HepG2 (cell line): ENCODE data around the gene CEP104. TPM values are rescaled to one million over a fixed set of nuclear protein-coding genes. Genes with fewer than 3 reads are reported as not detected.
A peak's percentile ranks its signal among the peaks of the same experiment; 100 is the strongest.

Experiments used
- CCAR2 ChIP-seq: fragments of 200-400 bp; formaldehyde crosslinking; optimal IDR thresholded peaks from 2 replicates; pipeline ENCODE3; 2018; ENCODE audit warnings: low read depth, mild to moderate bottlenecking, low read length, moderate library complexity
- CHCHD3 ChIP-seq: sonication (generic); formaldehyde crosslinking; IDR thresholded peaks from 2 replicates; pipeline ENCODE4 v1.8.0; 2022; ENCODE audit warnings: mild to moderate bottlenecking, missing genetic modification reagents, moderate library complexity
- E2F1 ChIP-seq: sonication (generic); formaldehyde crosslinking; IDR thresholded peaks from 2 replicates; pipeline ENCODE4 v1.5.0; 2020; ENCODE audit warnings: missing genetic modification reagents
- HOXA9 ChIP-seq: sonication (generic); formaldehyde crosslinking; IDR thresholded peaks from 2 replicates; pipeline ENCODE4 v1.8.1; 2022; ENCODE audit warnings: missing genetic modification reagents, mild to moderate bottlenecking, moderate library complexity, borderline replicate concordance
- MTA3 ChIP-seq: sonication (generic); formaldehyde crosslinking; IDR thresholded peaks from 2 replicates; pipeline ENCODE4 v1.4.0; 2020; ENCODE audit warnings: missing genetic modification reagents
- NFAT5 ChIP-seq: sonication (generic); formaldehyde crosslinking; IDR thresholded peaks from 2 replicates; pipeline ENCODE4 v1.4.0; 2020; ENCODE audit warnings: missing genetic modification reagents
- TOE1 ChIP-seq: sonication (generic); formaldehyde crosslinking; IDR thresholded peaks from 2 replicates; pipeline ENCODE4 v1.4.0; 2020; ENCODE audit warnings: mild to moderate bottlenecking, missing genetic modification reagents
- ZFP36 ChIP-seq: fragments of 150-350 bp; IDR thresholded peaks from 2 replicates; pipeline ENCODE4 v1.6.1; 2018; ENCODE audit warnings: borderline replicate concordance, low read length, low read depth; ENCODE audit not compliant: partially characterized antibody
- ZMYM4 ChIP-seq: sonication (generic); formaldehyde crosslinking; IDR thresholded peaks from 2 replicates; pipeline ENCODE4 v1.8.1; 2023; ENCODE audit warnings: mild to moderate bottlenecking, missing genetic modification reagents
- ZNF556 ChIP-seq: sonication (generic); formaldehyde crosslinking; IDR thresholded peaks from 2 replicates; pipeline ENCODE4 v1.4.0; 2020; ENCODE audit warnings: mild to moderate bottlenecking, missing genetic modification reagents, borderline replicate concordance
- ZNF564 ChIP-seq: sonication (generic); formaldehyde crosslinking; IDR thresholded peaks from 2 replicates; pipeline ENCODE4 v1.8.1; 2023; ENCODE audit warnings: mild to moderate bottlenecking, missing genetic modification reagents
- polyA plus RNA-seq, 8 experiments: library from polyadenylated mRNA; depleted of rRNA in 3 of 8; stranded (reverse) in 7 of 8; unstranded in 1 of 8; fragments of >200 nt; fragmentation: Illumina TruSeq in 4 of 8; extraction: Trizol in 4 of 8; gene quantifications; 2 replicates each; pipeline versions ENCODE4 v1.2.1 to v1.2.3, GENCODE V29; 2011 to 2016; ENCODE audit warnings: low read depth in 4 of 8, missing spikeins in 1 of 8, mixed read lengths in 1 of 8; ENCODE audit not compliant: insufficient read depth in 1 of 8
- total RNA-seq, 5 experiments: library from RNA; depleted of rRNA; stranded (reverse); fragments of >200 nt; fragmentation: Illumina TruSeq; extraction: Trizol; gene quantifications; 2 replicates each; pipeline ENCODE4 v1.2.3, GENCODE V29; 2016; ENCODE audit warnings: low read depth in 1 of 5
- TF ChIP-seq, protein P1 (sequence below): sonication (generic); formaldehyde crosslinking; IDR thresholded peaks from 2 replicates; pipeline ENCODE4 v1.4.0; 2020; ENCODE audit warnings: mild to moderate bottlenecking, low read depth, missing genetic modification reagents
- TF ChIP-seq, protein P2 (sequence below): sonication (generic); formaldehyde crosslinking; IDR thresholded peaks from 2 replicates; pipeline ENCODE4 v1.9.0; 2022; ENCODE audit warnings: missing genetic modification reagents, mild to moderate bottlenecking, borderline replicate concordance

The CEP104 gene
- total and polyA plus RNA-seq, 2 of the 13 experiments (the other 11 are each of a cell fraction or from before 2014, with no cell fraction given) = 20.4 to 30.1 TPM

DNA sequence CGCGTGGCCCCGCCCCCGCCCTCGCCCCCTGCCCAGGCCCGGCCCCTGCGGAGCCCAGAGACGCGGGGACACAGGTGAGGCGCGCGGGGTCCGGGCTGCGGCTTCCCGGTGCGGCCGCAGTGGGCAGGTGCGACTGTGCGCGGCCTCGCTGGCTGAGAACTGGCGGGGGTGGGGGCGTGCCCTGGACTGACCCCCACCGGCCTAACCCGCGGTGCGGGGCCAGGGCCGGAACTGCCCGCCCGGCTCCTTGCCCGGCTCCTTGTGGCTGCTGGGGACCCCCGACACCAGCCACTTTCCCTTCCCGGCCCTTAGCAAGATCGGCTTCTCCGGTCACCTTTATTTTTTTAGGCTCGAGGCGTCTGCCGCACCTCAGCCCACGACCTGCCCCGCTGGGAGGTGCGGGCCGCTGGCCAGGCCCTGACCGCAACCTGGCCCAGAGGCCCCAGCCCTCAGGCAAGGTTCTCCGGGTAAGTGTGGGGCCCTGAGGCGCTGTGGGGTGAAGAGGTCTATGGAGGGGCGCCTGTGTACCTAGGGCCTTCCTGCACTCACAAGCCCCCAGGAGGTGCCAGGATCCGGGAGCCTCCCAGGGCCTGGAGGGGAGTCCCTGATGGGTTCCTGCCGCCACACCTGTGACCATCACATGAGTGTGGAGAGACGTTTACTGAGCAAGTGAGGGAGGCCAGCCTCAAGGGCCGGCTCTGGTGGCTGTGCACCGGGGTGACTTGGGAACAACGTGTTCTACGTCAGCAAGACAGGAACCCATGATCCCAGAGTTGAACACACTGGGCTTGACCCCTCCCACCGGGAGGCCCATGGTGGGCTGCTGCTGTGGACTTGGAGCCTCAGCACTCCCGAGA, 84.1 kb downstream of the CEP104 start, which contains the start of gene SMIM1 (continued):
- peak; percentile 15; the same call in 1 of the 2 replicates for TF ChIP-seq E2F1 (CRISPR knock-in tag)
- TF ChIP-seq ZFP36 = no peak
- TF ChIP-seq, protein P1, sequence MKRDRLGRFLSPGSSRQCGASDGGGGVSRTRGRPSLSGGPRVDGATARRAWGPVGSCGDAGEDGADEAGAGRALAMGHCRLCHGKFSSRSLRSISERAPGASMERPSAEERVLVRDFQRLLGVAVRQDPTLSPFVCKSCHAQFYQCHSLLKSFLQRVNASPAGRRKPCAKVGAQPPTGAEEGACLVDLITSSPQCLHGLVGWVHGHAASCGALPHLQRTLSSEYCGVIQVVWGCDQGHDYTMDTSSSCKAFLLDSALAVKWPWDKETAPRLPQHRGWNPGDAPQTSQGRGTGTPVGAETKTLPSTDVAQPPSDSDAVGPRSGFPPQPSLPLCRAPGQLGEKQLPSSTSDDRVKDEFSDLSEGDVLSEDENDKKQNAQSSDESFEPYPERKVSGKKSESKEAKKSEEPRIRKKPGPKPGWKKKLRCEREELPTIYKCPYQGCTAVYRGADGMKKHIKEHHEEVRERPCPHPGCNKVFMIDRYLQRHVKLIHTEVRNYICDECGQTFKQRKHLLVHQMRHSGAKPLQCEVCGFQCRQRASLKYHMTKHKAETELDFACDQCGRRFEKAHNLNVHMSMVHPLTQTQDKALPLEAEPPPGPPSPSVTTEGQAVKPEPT (CRISPR knock-in tag) = no peak
- no peak for TF ChIP-seq CCAR2
- no peak for TF ChIP-seq ZMYM4 (CRISPR knock-in tag)
- TF ChIP-seq CHCHD3 (CRISPR knock-in tag) = no peak
- TF ChIP-seq MTA3 (CRISPR knock-in tag) = no peak
- TF ChIP-seq HOXA9 (CRISPR knock-in tag) = no peak
- TF ChIP-seq TOE1 (CRISPR knock-in tag) = no peak
- TF ChIP-seq ZNF556 (CRISPR knock-in tag) = no peak
- TF ChIP-seq NFAT5 = no peak; the same call in 1 of the 2 replicates
- TF ChIP-seq, protein P2, sequence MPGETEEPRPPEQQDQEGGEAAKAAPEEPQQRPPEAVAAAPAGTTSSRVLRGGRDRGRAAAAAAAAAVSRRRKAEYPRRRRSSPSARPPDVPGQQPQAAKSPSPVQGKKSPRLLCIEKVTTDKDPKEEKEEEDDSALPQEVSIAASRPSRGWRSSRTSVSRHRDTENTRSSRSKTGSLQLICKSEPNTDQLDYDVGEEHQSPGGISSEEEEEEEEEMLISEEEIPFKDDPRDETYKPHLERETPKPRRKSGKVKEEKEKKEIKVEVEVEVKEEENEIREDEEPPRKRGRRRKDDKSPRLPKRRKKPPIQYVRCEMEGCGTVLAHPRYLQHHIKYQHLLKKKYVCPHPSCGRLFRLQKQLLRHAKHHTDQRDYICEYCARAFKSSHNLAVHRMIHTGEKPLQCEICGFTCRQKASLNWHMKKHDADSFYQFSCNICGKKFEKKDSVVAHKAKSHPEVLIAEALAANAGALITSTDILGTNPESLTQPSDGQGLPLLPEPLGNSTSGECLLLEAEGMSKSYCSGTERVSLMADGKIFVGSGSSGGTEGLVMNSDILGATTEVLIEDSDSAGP = 0 out of 2 replicates have a peak, but pooled peaks have one; percentile 4
- TF ChIP-seq ZNF564 (CRISPR knock-in tag) = no peak
